Keratinocyte (primary cell): ENCODE measurements around the gene E2F1.

Experiments used
- CTCF ChIP-seq, 3 experiments: IDR thresholded peaks in 1 of 3; conservative IDR thresholded peaks in 1 of 3; optimal IDR thresholded peaks in 1 of 3; 2 replicates in 2 of 3; 3 replicates in 1 of 3; pipeline versions ENCODE3 to v1.5.1; 2011; ENCODE audit warnings: low read length in 3 of 3, mild to moderate bottlenecking in 3 of 3, moderate library complexity in 2 of 3, control low read depth in 1 of 3, inconsistent platforms in 1 of 3; ENCODE audit not compliant: insufficient read depth in 2 of 3; ENCODE audit errors: extremely low read depth in 1 of 3
- EZH2 ChIP-seq: IDR thresholded peaks from one replicate; pipeline ENCODE4 v1.6.1; 2012; ENCODE audit warnings: inconsistent platforms, mild to moderate bottlenecking, low read length, moderate library complexity

DNA sequence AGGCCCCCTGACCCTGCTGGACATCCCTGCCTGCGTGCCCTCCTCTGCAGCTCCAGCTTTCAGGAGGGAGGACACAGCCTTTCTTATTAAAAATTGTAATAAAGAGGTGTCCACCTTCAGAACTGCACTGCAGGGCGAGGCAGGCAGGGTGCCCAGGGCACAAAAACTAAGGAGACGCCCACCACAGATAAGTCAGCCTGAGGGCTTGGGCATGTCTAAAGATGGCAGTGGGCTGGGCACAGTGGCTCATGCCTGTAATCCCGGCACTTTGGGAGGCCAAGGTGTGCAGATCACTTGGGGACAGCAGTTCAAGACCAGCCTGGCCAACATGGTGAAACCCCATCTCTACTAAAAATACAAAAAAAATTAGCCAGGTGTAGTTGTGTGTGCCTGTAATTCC, 31.0 kb downstream of the E2F1 start:
- TF ChIP-seq CTCF (optimal IDR thresholded peaks at IDR 0.05 in 1 of 3, IDR thresholded peaks at IDR 0.05 in 1 of 3, conservative IDR thresholded peaks at IDR 0.05 in 1 of 3; ENCODE audit: extremely low read depth in 1 of 3, insufficient read depth in 2 of 3, low read length in 3 of 3) (no peak), EZH2 (no peak)
